ENCODE results near the gene WDR53. TPM values are rescaled to one million over a fixed set of nuclear protein-coding genes. Genes with fewer than 3 reads are reported as not detected.

WDR53 gene
- total and polyA plus RNA-seq, 9 of the 15 experiments (the other 6 are each of a cell fraction or from before 2014, with no cell fraction given), result 13.0 to 34.5 (median 20.9) TPM

- H3K9me1 ChIP-seq (ENCODE audit: control insufficient read depth, insufficient read depth, low read length), result no peaks in the 10 kb centered on the region
- H3K9me3 ChIP-seq (replicated peaks; ENCODE audit: control insufficient read depth, insufficient read depth, low read depth, low read length), result peaks cover 6% of the 10 kb centered on the region; the same call in 1 of the 2 replicates
- ChIA-PET CTCF (ENCODE audit: low intra/inter-chr PET ratio) (no interaction called here), POLR2A (interaction anchor here (0.9 to 1.0 kb wide), 2 partner anchors 9 to 435 kb away, joined by 3 read pairs; no protein-coding TSS in a partner anchor)
- FAIRE-seq (no peak), ATAC-seq (no peak), DNase-seq (ENCODE audit: extremely low read depth in 1 of 4, low spot score in 3 of 4) (no peak)
- no peak overlapping the region for H3K27ac ChIP-seq (ENCODE audit: extremely low read depth, low read depth, low read length)
- WGBS (ENCODE audit: insufficient coverage, low coverage, missing lambda C conversion rate), result 78% methylated on average over 8 of the region's 8 CpGs
- no peaks in the 10 kb centered on the region for H3K79me2 ChIP-seq (ENCODE audit: control insufficient read depth, insufficient read depth, low read length)
- H3K4me1 ChIP-seq (replicated peaks in 1 of 2; ENCODE audit: control insufficient read depth in 2 of 2, insufficient read depth in 2 of 2, low read length in 2 of 2), result peaks cover 19 to 50% of the 10 kb centered on the region in 2 experiments
- no peaks in the 10 kb centered on the region for H3K27me3 ChIP-seq (ENCODE audit: control insufficient read depth in 2 of 2, insufficient read depth in 2 of 2, low read length in 2 of 2)
- H3K9ac ChIP-seq (ENCODE audit: insufficient read depth in 1 of 2, low read depth in 2 of 2, low read length in 2 of 2), result no peak overlapping the region
- H2AFZ ChIP-seq (ENCODE audit: low read depth, low read length), result no peak overlapping the region
- no peaks in the 10 kb centered on the region for H3K36me3 ChIP-seq (ENCODE audit: control insufficient read depth, insufficient read depth, low read length)
- no TSS peak for BruUV-seq (replicated peaks)
- intact Hi-C loops (cut with micrococcal nuclease), result loop anchor here (10.0 kb wide), 1 partner anchor 429 kb away; the partner anchor contains the start of gene TFRC
- no peaks in the 10 kb centered on the region for H4K20me1 ChIP-seq (replicated peaks; ENCODE audit: control insufficient read depth, insufficient read depth, low read length)
- in situ Hi-C loops (cut with MboI), result loop anchor here (25.0 kb wide), 2 partner anchors 627 to 802 kb away; partner anchors contain the start of gene MUC20
- H3K4me2 ChIP-seq (ENCODE audit: insufficient read depth, low read length), result no peak overlapping the region
- no peak overlapping the region for H3K4me3 ChIP-seq
- no peak for TF ChIP-seq ZNF134 (CRISPR knock-in tag; conservative IDR thresholded peaks at IDR 0.05)
- no peak for TF ChIP-seq MTA3 (IDR thresholded peaks at IDR 0.05; ENCODE audit: borderline replicate concordance)
- TF ChIP-seq ZNF584 (CRISPR knock-in tag; IDR thresholded peaks at IDR 0.05; ENCODE audit: low read depth), result no peak
- TF ChIP-seq NFIC (IDR thresholded peaks at IDR 0.05), result no peak
- TF ChIP-seq CHD1 (IDR thresholded peaks at IDR 0.05; ENCODE audit: low read length), result no peak
- no peak for TF ChIP-seq SIN3A (IDR thresholded peaks at IDR 0.05; ENCODE audit: borderline replicate concordance in 2 of 2, control insufficient read depth in 1 of 2, low read depth in 2 of 2, low read length in 2 of 2)
- TF ChIP-seq ZNF696 (CRISPR knock-in tag; conservative IDR thresholded peaks at IDR 0.05), result no peak
- TF ChIP-seq KDM1A (IDR thresholded peaks at IDR 0.05), result peak; percentile 63 to 78
- TF ChIP-seq SOX6 (IDR thresholded peaks at IDR 0.05), result no peak
- TF ChIP-seq HDAC1 (IDR thresholded peaks at IDR 0.05), result 0 out of 4 replicates have a peak, but pooled peaks of 1 of the 2 experiments have one; percentile 19
- no peak for TF ChIP-seq RBM34 (IDR thresholded peaks at IDR 0.05; ENCODE audit: borderline replicate concordance, insufficient read depth, low read length)
- TF ChIP-seq RFX5 (IDR thresholded peaks at IDR 0.05; ENCODE audit: low read depth, low read length), result no peak
- TF ChIP-seq KLF1 (tag; IDR thresholded peaks at IDR 0.05), result no peak
- no peak for TF ChIP-seq MTA2 (IDR thresholded peaks at IDR 0.05; ENCODE audit: low read depth)
- TF ChIP-seq TFE3 (CRISPR knock-in tag; IDR thresholded peaks at IDR 0.05), result no peak
These were observed 54.5 kb downstream of the WDR53 start for GRCh38 chr3:196513697-196514349.
